ENCODE data around the gene SORBS1.

DNA sequence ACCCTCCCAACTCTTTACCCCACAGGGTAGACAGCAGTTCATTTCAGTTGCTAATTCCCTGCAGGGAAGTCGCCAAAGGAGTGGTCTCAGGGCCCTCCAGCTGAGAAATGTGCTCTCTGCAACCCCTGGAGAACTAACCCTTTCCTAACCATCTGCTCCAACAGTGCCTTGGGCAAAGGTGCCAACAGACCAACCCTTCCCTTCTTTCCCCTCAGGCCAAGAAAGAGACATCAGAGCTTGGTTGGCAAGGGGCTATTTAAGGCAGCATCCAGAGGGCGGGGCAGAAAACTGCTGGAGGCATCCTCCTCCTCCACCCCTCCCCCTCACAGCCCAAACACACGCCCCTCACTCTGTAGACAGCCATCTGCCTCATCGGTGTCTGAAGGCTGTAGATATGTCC is 1.7 kb downstream of the SORBS1 start:
- TF ChIP-seq ZFP1 (CRISPR knock-in tag; IDR thresholded peaks at IDR 0.05) (no peak), ZFY (CRISPR knock-in tag; IDR thresholded peaks at IDR 0.05) (no peak), HDAC1 (CRISPR knock-in tag; IDR thresholded peaks at IDR 0.05) (no peak), YY1 (IDR thresholded peaks at IDR 0.05; ENCODE audit: insufficient read depth, insufficient replicate concordance, low read depth, low read length) (no peak), HMGXB3 (CRISPR knock-in tag; IDR thresholded peaks at IDR 0.05; ENCODE audit: borderline replicate concordance) (no peak), BRCA1 (CRISPR knock-in tag; IDR thresholded peaks at IDR 0.05) (no peak), ZBTB7A (CRISPR knock-in tag; IDR thresholded peaks at IDR 0.05) (no peak), PHF20 (CRISPR knock-in tag; IDR thresholded peaks at IDR 0.05) (no peak), NR3C1 (CRISPR knock-in tag; IDR thresholded peaks at IDR 0.05) (no peak), MEF2D (CRISPR knock-in tag; IDR thresholded peaks at IDR 0.05) (no peak), CTCF (CRISPR knock-in tag; IDR thresholded peaks at IDR 0.05) (no peak), FUBP1 (CRISPR knock-in tag; IDR thresholded peaks at IDR 0.05; ENCODE audit: borderline replicate concordance) (no peak)
- TF ChIP-seq, protein P1, sequence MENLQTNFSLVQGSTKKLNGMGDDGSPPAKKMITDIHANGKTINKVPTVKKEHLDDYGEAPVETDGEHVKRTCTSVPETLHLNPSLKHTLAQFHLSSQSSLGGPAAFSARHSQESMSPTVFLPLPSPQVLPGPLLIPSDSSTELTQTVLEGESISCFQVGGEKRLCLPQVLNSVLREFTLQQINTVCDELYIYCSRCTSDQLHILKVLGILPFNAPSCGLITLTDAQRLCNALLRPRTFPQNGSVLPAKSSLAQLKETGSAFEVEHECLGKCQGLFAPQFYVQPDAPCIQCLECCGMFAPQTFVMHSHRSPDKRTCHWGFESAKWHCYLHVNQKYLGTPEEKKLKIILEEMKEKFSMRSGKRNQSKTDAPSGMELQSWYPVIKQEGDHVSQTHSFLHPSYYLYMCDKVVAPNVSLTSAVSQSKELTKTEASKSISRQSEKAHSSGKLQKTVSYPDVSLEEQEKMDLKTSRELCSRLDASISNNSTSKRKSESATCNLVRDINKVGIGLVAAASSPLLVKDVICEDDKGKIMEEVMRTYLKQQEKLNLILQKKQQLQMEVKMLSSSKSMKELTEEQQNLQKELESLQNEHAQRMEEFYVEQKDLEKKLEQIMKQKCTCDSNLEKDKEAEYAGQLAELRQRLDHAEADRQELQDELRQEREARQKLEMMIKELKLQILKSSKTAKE (CRISPR knock-in tag; IDR thresholded peaks at IDR 0.05; ENCODE audit: borderline replicate concordance): no peak
